Sigmoid colon (tissue), 4 donors: Measurements from ENCODE around the gene ERICH6.

Experiments
- EP300 ChIP-seq, 4 donors: sonication (generic); formaldehyde crosslinking; IDR thresholded peaks; one replicate each; pipeline ENCODE4 v1.6.1; 2017; ENCODE audit warnings: antibody characterized with exemption in 4 of 4
- POLR2AphosphoS5 ChIP-seq, 4 donors: sonication (generic); formaldehyde crosslinking; IDR thresholded peaks; one replicate each; pipeline ENCODE4 v1.6.1; 2017; ENCODE audit warnings: antibody characterized with exemption in 4 of 4
- TF ChIP-seq, protein P1 (sequence below), 4 experiments: fragments of 450-650 bp in 3 of 4; fragments of 200-600 bp in 1 of 4; IDR thresholded peaks; one replicate each; pipeline ENCODE4 v1.5.1; 2016 to 2019; ENCODE audit warnings: antibody characterized with exemption in 4 of 4, mild to moderate bottlenecking in 3 of 4, moderate library complexity in 2 of 4

DNA sequence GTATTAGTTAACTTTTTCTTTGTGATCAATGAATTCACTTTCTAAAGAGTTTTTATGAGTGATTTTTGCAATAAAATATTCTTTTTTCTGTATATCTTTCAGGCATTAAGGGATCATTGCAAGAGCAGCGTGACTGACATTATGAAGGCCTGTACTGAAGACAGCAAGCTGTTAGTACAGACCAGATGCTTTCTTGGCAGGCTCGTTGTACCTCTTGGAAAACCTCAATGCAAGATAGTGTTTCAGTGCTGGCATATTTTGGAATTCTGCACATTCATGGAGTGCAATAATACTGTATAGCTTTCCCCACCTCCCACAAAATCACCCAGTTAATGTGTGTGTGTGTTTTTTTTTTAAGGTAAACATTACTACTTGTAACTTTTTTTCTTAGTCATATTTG is 76.2 kb downstream of the ERICH6 start:
- TF ChIP-seq, protein P1, sequence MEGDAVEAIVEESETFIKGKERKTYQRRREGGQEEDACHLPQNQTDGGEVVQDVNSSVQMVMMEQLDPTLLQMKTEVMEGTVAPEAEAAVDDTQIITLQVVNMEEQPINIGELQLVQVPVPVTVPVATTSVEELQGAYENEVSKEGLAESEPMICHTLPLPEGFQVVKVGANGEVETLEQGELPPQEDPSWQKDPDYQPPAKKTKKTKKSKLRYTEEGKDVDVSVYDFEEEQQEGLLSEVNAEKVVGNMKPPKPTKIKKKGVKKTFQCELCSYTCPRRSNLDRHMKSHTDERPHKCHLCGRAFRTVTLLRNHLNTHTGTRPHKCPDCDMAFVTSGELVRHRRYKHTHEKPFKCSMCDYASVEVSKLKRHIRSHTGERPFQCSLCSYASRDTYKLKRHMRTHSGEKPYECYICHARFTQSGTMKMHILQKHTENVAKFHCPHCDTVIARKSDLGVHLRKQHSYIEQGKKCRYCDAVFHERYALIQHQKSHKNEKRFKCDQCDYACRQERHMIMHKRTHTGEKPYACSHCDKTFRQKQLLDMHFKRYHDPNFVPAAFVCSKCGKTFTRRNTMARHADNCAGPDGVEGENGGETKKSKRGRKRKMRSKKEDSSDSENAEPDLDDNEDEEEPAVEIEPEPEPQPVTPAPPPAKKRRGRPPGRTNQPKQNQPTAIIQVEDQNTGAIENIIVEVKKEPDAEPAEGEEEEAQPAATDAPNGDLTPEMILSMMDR (IDR thresholded peaks at IDR 0.05): no peak
- TF ChIP-seq EP300 (IDR thresholded peaks at IDR 0.05) (no peak), POLR2AphosphoS5 (IDR thresholded peaks at IDR 0.05) (no peak)
